ENCODE measurements around the gene CEBPE.
"Not testable (repeated sequence)": the region's sequence is repeated elsewhere in the genome, so short reads cannot be mapped to it uniquely, and the experiment has no call there.

CEBPE gene

DNA sequence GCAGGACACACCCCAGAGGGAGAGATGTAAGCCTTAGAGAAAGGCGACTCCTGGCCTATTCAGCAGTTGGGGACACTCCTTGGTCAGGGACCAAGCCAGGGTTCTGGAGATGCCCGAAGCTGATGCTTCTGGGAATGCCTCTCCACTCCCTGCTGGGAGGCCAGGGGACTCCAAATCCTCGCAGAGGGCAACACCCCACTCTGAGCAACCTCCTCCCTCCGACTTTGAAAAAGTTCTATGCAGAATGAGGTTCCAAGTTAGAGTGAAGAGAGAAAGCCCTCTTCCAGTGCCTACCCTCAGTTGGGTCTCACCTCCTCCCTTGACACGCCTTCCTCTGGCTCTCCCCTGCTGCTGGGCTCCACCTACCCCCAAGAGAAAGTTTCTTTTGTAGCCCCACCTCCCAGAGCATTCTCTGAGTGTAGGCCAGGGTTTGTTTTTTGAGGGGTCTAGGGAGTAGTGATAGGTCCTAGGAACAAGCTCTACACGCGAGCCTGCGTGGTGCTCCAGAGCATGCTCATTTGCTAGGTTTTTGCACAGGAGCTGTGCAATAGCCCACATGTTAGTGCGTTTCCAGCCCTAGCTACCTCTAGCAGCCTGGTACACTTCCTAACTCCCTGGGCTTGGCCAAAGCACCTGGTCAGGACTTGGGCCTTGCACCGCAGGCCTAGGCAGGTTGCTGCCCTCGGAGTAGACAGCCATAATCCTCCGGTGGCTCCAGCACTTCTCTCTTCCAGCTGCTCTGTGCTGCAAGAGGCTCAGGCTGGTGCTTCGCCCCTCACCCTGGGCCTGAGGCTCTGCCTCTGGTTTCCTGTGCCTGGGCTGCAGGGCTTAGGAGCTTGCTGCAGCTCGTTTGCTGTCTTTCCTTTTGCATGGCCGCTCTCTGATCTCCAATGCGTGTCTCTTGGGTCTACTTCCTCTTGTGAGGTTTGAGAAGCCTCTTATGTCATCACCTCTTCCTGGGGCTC is 590 bp upstream of the CEBPE start:
- DNase-seq = peak; percentile 9

DNA sequence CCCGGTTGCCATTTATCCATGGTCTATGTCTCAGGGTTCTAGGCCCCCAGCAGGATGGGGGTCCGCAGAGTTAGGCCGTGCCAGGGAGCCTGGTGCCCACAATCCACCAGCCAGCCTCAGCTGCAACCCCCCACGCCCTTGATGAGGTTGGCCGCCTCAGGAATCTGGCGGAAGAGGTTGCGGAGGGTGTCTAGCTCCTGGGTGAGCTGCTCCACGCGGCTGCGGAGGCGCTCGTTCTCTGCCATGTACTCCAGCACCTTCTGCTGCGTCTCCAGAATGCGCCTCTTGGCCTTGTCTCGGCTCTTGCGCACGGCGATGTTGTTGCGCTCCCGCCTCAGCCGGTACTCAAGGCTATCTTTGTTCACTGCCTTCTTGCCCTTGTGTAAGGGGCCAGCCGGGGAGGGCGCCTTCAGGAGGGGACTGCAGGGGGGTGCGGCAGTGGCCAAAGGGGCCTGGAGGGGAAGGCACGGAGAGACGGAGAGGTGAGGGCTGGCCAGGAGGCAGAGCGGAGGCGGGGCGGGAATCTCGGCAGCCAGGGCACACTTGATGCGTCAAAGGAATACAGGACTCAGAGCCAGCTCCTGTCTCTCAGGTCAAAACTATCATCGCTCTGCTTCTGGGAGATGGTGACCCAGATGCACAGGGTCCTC is 1.6 kb downstream of the CEBPE start:
- no peak for DNase-seq

DNA sequence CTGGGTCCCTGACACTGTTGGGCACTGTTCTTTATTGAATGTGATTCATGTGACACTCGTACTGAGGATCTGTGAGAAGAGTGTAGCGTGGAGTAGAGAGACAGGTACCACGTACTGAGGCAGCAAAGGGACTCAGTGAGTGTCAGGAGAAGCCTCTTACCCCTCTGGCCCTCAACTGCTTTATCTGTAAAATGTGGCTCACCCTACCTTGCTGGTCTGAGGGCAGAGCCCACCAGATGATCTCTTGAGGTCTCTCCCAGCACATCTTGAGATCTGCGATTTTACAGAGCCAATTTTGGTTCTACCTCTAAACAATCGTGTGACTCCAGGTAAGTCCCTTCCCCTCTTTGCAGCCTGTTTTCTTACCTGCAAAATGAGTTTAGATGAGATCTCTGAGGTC is 3.1 kb downstream of the CEBPE start:
- DNase-seq = no peak

DNA sequence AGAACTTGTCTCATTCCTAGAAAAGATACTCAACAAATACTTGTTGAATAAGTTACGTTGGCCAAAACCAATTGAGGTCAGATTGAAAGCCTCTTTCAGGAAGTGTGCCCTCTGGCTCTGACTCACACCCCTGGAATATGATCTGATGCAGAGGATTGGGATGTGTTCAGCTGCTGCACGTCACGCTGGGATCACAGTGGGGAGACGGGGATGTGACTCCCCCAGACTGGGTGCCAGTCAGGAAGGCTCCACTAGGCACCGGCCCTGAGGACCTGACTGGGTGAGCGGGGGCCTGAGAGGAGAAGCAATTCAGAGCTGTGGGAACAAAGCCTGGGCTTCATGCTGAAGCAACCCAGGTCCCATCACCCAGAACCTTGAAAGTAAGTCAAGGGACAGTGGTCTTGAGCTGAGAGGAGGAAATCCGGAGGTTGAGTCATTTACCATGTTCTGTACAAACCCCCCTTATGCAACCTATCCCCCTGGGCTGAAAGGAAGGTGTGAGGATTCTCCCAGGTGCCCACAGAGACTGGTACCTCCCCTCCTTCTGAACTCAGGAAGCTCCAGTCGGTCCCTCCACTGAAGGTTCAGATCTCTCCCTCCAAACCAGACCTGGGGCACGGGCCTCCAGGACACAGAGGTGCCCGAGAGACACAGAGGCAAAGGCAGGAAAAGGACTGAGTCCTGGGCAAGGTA is 3.9 kb downstream of the CEBPE start:
- no peak for DNase-seq

DNA sequence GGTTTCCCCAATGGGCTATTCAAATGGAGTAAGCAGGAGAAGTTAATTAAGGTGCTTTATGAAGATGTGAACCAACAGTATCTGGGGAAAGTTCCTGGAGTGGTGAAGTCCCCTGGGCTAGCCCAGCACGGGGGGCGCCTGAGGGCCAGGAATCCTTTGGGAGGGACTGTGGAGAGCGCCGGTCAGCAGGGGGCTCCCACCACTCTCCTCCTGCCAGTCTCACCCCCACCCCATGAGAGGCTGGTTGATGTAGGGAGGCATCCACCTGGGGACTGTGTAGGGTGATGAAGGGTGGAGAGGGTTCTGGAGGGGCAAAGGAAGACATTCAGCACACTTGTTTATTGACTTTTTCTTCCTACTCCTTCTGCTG is 4.4 kb downstream of the CEBPE start:
- no peak for DNase-seq

DNA sequence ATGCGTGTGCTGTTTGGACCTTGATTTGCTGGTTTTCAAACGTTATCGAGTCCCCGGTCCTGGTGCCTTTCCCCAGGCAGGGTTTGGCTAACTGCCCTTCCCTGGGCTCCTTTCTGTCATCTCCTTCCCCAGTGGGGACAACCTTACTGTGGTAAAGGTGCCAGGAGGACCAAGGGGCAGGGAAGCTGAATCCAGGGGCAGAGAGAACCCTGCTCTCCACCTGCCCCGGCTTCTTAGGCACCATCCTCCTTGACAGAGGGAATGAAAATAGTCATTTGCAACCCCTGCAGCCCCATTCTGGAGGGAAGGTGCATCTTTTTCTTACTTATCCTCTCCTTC is 5.0 kb downstream of the CEBPE start:
- no peak for DNase-seq

DNA sequence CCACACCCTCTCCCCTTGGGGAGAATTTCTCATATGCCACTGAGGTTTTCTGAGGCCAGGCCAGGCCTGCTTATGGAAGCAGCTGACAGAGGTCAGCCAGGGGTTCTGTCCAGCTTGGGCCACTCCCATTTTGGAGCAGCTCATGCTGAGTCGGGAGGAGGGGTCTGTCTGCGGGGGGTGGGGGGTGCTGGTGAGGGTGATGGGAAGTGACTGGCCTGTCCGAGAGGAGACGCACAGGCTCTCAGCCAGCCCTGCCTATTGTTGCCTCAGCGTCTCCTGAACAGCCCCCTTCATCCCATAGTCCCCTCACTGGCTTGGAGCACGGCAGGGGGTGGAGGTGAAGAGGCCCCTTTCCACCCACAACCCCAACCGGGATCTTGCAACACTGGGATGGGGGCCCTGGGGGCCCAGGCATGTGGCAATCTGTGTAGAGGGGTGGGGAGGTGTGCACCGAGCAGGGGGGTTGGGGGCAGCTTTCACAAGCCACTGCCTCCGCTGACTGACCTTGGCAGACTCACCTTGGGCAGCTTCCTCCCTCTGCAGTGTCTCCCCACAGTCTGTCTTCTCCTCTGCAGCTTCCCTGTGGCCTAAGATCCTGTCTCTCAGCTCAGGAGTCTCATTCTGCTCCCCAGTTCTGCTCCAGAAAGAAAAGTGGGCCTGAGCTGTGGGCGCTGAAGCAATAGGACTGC is 5.5 kb downstream of the CEBPE start:
- no peak for DNase-seq

DNA sequence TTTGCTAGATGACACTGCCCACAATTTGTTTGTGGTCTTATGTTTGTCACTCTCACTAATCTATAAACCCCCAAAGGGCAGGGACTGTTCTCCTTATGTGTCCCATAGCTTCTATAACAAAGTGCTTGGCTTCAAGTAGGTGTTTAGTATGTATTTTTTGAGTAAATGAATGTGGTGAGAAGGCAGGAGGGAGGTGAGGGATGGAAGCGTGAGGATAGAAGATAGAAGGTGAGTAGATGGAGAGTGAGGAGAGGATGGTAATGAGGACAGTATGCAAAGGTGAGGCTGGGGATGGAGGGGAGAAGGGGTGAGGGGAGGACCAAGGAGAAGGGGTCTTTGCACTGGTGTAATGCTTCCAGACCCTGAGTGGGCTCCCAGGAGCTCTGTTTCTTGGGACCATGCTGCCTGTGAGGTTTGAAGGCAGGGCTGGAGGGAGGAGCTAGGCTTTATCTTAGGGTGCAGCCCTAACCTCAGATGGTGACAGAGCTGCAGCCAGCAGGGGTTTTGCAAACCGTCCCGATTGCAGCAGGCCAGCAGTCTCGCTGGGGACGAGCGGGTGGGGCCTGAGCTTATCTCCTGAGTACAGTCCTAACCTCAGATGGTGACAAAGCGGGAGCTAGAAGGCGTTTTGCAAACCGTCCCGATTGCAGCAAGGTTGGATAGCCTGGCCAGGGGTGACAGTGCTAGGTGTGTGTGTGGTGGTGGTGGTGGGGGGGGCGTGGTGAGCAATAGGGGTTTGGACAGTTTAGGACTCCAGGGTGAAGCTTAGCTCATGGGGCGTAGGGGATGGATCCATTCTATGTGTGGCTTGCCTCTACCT is 6.5 kb downstream of the CEBPE start:
- DNase-seq = no peak

DNA sequence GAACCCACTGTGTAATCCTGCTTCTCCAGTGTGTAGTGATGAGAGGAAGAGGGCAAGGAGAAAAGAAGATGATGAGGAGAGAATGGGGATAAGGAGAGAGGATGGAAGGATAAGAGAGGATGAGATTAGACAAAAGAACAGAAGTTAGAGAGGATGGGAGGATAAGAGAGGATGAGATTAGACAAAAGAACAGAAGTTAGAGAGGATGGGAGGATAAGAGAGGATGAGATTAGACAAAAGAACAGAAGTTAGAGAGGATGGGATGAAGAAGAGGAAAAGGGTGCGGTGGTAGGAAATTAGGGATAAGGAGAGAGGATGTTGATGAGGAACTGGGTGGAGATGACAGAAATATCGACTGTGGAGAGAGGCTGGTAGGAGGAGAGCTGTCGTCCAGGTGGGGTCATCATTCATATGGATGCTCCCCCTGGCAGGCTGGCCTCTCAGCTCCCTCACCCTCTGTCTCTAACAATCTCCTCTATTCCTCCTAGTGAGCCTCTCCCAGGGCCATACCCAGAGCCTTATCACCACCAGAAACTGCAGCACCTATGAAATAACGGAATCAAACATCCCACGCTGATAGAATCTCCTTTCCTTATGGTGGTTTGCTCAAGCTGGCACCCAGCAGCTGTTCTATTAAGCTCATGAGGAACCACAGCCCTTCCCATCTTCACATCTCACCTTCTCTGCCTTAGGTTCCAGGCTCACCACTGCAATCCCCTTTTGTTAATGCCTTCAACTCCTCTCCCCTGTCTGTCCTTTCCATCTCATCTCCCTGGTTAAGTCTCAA is 8.3 kb downstream of the CEBPE start:
- no peak for DNase-seq

DNA sequence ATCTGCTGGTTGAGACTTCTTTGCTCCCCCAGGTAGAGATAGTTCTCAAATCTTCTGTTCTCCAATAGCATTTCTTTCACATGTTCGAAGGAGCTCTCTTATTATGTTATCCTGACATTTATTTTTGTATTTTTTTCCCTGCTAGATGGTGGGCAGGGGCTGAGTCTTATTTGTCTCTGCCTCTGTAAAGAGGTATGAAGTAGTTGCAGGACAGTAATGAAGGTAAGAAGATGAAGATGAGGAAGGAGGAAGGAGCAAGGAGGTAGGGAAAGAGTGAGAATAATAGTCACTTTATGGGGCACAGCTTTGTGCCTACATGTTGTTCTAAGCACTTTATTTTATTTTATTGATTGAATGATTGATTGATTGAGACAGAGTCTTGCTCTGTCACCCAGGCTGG is 9.3 kb downstream of the CEBPE start:
- no peak for DNase-seq

DNA sequence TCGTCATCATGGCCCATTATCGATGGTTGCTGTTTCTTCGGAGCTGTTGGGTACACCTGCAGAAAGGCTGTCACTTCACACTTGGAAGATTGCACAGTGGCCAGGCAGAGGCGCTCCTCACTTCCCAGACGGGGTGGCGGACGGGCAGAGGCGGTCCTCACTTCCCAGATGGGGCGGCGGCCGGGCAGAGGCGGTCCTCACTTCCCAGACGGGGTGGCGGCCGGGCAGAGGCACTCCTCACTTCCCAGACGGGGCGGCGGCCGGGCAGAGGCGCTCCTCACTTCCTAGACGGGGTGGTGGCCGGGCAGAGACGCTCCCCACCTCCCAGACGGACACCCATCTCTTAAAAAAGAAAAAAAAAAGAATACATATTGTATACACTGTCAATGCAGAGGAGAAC is 10.9 kb downstream of the CEBPE start:
- DNase-seq = not testable (repeated sequence)

DNA sequence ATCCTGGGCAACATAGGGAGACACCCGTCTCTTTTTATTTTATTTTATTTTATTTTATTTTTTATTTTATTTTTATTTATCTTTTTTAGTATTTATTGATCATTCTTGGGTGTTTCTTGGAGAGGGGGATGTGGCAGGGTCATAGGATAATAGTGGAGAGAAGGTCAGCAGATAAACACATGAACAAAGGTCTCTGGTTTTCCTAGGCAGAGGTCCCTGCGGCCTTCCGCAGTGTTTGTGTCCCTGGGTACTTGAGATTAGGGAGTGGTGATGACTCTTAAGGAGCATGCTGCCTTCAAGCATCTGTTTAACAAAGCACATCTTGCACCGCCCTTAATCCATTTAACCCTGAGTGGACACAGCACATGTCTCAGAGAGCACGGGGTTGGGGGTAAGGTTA is 11.4 kb downstream of the CEBPE start:
- DNase-seq = not testable (repeated sequence)

DNA sequence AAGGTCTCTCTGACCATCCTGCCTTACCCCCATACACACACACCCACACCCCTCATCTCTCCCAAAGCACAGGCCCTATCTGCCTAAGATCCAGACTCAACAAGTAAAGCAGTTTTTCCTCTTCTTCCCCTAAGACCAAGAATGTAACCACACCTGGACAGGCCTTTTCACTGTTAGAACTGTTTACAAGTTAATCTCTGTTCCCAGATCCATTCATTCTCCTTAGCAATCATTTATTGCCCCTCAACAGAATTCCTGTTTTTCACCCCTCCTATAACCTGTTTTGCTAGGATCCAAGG is 12.4 kb downstream of the CEBPE start:
- no peak for DNase-seq

DNA sequence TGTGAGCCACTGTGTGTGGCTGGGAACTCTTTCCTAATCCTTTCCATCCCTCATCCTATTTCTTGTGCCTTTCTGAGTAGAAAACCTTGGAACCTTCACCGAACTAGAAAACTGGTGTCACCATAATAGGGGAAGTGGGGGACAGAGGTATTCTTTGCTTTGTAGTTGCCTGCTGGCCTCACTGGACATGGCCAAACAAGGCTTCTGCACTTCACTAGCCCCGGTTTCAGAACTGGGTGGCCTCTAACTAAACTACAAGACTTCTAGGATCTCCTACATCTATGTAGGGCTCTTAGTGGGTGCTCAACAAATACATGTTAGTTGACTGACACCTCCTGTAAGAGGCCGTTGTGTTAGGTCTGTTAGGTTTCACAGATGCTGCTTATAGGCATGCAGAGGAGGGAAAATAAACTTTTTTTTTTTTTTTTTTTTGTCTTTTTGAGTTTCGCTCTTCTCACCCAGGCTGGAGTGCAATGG is 13.7 kb downstream of the CEBPE start:
- no peak for DNase-seq

DNA sequence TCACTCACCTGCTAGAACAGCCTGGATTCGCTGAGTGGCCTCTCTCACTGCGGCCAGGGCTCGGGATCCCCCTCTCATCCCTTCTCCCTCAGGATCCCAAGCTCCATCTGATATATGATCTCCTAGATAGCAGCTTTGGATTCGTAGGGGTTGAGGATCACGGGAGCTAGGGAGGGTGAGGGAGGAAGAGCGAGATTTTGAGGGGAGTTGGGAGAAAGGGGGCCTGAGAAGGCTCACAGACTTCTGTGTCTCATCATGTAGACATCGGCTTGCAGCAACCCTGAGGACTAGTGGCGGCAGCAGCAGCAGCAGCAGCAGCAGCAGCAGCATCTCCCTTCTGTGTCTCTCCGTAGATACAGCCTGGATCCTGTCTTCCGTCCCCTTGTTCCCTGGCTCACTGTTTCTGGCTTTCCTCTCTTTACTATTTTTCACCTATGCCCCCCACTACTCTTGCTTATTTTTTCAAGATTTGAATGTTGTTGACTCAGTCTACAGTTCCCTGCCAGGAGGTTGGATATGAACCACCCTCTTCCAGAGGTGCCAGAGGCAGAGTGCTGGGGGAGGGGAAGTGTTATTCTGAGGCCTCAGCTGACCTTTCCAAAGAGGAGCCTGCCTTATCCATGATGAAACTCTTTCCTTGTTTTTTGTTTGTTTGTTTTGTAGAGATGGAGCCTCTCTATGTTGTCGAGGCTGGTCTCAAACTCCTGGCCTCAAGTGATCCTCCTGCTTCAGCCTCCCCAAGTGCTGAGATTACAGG is 14.3 kb downstream of the CEBPE start, which contains the start of gene CIROP:
Gene CIROP, minus strand, starts transcription at position 399 of the 757 bp plus-strand sequence. Its CDS starts 69 bp downstream, at position 330.
- no peak for DNase-seq

DNA sequence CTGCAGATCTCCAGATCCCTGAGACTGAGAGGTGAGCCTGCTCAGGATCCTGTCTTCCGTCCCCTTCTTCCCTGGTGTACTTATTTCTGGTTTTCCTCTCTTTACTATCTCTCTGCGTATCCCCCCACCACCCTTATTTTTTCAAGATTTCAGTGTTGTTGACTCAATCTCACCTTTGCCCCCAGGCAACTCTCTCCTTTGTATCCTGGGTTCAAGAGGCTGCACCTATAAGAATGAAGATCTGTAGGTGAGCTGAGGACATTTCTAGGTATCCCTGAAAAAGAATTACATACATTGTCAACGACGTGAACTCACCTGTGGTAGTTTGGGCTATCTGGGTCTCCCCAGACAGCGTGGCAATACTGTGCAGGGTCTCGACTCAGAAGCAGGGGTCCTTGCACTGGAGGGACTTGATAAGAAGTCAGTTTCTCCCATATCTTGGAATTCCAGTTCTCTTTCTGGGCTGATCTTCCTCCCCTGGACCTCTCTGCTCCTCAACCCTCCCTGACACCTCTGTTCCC is 14.9 kb downstream of the CEBPE start:
- no peak for DNase-seq

DNA sequence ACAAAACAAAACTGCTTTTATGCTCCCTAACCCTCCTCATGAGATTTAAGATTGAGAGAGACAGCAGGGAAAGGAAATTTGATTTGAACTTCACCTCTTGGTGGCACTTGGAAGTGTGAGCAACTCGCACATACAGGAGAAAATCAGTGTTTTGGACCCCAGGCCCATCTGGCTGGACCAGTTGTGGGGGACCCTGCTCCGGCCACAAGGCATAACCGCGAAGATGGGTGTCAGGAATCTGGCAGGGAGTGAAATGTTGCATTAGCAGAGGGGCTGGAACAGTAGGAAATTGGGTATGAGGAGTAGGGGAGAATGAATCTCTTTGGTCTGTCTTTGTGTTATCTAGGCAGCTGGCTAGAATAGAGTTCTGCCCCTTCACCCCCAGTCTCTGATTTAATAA is 15.5 kb downstream of the CEBPE start:
- DNase-seq = no peak

DNA sequence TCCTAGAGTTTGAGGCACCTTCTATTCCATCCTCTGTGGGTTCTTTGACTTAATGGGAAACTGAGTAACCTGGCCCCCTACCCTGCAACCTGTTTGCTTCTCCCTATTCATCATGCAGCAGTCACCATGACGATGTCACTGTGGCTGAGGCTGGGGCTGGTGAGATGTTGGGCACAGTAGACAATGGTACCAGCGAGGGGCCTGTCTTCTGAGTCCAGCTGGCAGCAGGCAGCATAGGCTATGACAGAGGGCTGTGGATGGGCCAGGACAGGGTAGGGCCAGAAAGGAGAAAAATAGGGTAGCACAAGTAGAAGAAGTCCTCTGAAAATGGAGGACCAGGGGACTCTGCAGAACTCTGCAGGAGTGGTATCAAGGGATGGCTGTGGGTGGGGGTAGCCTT is 16.3 kb downstream of the CEBPE start:
- no peak for DNase-seq

DNA sequence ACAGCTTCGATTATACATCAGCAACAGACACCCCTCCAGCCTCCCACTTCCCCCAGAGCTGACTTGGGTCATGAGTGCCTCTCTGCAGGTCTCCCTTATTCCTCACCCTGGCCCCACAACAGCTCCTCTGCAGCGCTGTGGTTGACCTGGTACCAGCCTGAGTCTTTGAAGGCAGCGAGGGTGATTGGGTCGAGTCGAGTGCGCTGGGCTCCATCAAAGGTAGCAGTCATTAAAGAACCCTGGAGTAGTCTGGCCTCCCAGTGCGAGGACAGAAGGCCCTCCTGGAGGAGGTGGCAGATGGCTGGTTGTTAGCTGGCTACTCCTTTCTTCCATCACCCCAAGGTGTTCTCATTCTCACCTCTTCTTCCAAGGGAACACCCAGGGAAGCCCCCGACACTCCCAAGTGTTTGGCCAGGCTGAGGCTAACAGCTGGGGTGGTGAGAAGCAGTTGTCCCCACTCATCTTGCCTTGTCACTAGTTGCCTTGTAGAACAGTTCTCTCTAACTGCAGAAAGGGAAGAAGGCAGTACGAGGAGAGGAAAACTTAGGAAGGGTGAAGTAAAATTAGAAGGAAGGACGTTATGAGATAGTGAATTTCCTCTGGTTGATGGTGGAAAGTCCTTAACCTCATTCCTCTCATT is 16.9 kb downstream of the CEBPE start:
- no peak for DNase-seq
